ENCODE data around the gene CSTF1.
A peak's percentile ranks its signal among the peaks of the same experiment; 100 is the strongest.

Gene CSTF1

GRCh38 chr20:56392132-56392880 lies at the start of gene CSTF1, which contains the start of gene AURKA:
CSTF1 (plus strand) TSS chr20:56392645; CDS start chr20:56395553, 2,908 bp downstream.
AURKA (minus strand) TSS chr20:56392215; CDS start chr20:56388197, 4,018 bp downstream.
- in situ Hi-C loops (cut with HindIII; ENCODE audit: low pct_ligation_motif_present, low sequenced_read_pairs), result no loop called here
- Histone ChIP-seq H3K27me3 (replicated peaks) (no peaks in the 10 kb centered on the region), H3K27ac (peak within 1 kb of the TSS; percentile 76), H3K36me3 (replicated peaks) (peaks cover 18% of the 10 kb centered on the region), H3K4me3 (ENCODE audit: low read depth, low read length) (peak within 1 kb of the TSS; percentile 98)
- peak; percentile 100 for DNase-seq
- TF ChIP-seq CTCF (IDR thresholded peaks at IDR 0.05; ENCODE audit: low read depth, low read length, missing control alignments), result no peak

GRCh38 chr20:56342783-56343182 lies 49.7 kb upstream of the CSTF1 start:
- Histone ChIP-seq H3K36me3 (replicated peaks) (no peaks in the 10 kb centered on the region), H3K27me3 (replicated peaks) (peaks cover 13% of the 10 kb centered on the region), H3K4me3 (ENCODE audit: low read depth, low read length) (no peak overlapping the region), H3K27ac (no peak overlapping the region)
- no peak for DNase-seq
- in situ Hi-C loops (cut with HindIII; ENCODE audit: low pct_ligation_motif_present, low sequenced_read_pairs), result no loop called here
- TF ChIP-seq CTCF (IDR thresholded peaks at IDR 0.05; ENCODE audit: low read depth, low read length, missing control alignments), result no peak

GRCh38 chr20:56343861-56344381 lies 48.5 kb upstream of the CSTF1 start:
- Histone ChIP-seq H3K27ac (no peak overlapping the region), H3K36me3 (replicated peaks) (no peaks in the 10 kb centered on the region), H3K27me3 (replicated peaks) (peaks cover 16% of the 10 kb centered on the region), H3K4me3 (ENCODE audit: low read depth, low read length) (peak overlapping the region; percentile 20)
- TF ChIP-seq CTCF (IDR thresholded peaks at IDR 0.05; ENCODE audit: low read depth, low read length, missing control alignments), result peak; percentile 73
- peak; percentile 11 for DNase-seq
- in situ Hi-C loops (cut with HindIII; ENCODE audit: low pct_ligation_motif_present, low sequenced_read_pairs), result no loop called here

- no peak for TF ChIP-seq CTCF (IDR thresholded peaks at IDR 0.05; ENCODE audit: low read depth, low read length, missing control alignments)
- no peak for DNase-seq
- Histone ChIP-seq H3K4me3 (ENCODE audit: low read depth, low read length) (no peak overlapping the region), H3K27ac (no peak overlapping the region), H3K36me3 (replicated peaks) (no peaks in the 10 kb centered on the region), H3K27me3 (replicated peaks) (peaks cover 16% of the 10 kb centered on the region)
- in situ Hi-C loops (cut with HindIII; ENCODE audit: low pct_ligation_motif_present, low sequenced_read_pairs), result no loop called here
These were observed 46.5 kb upstream of the CSTF1 start for GRCh38 chr20:56345911-56346310.

GRCh38 chr20:56347628-56348304 lies 44.7 kb upstream of the CSTF1 start:
- no peak for TF ChIP-seq CTCF (IDR thresholded peaks at IDR 0.05; ENCODE audit: low read depth, low read length, missing control alignments)
- in situ Hi-C loops (cut with HindIII; ENCODE audit: low pct_ligation_motif_present, low sequenced_read_pairs), result no loop called here
- H3K27ac ChIP-seq, result no peak overlapping the region
- peaks cover 16% of the 10 kb centered on the region for H3K27me3 ChIP-seq (replicated peaks)
- no peak overlapping the region for H3K4me3 ChIP-seq (ENCODE audit: low read depth, low read length)
- DNase-seq, result no peak
- no peaks in the 10 kb centered on the region for H3K36me3 ChIP-seq (replicated peaks)
